SK-N-SH treated with all-trans-retinoic acid at 6 μM for 48 hours (cell line): Measurements from ENCODE around the gene RHBDD1.

Experiments
- ARNTL ChIP-seq: fragments of 450-650 bp; formaldehyde crosslinking; IDR thresholded peaks from 2 replicates; pipeline ENCODE4 v1.5.0; 2020; ENCODE audit warnings: low read depth, mild to moderate bottlenecking, moderate library complexity, borderline replicate concordance
- RARB ChIP-seq: fragments of 250-450 bp; sonication (Bioruptor Pico); IDR thresholded peaks from 2 replicates; pipeline ENCODE4 v1.8.0; 2021; ENCODE audit warnings: mild to moderate bottlenecking, moderate library complexity
- TOX ChIP-seq: fragments of 250-450 bp; sonication (Bioruptor Pico); IDR thresholded peaks from 2 replicates; pipeline ENCODE4 v1.8.0; 2021; ENCODE audit warnings: mild to moderate bottlenecking, moderate library complexity, borderline replicate concordance
- ZNF70 ChIP-seq: fragments of 450-650 bp; formaldehyde crosslinking; IDR thresholded peaks from 2 replicates; pipeline ENCODE4 v1.5.0; 2020; ENCODE audit warnings: mild to moderate bottlenecking, moderate library complexity
- TF ChIP-seq, protein P1 (sequence below): fragments of 250-450 bp; sonication (Bioruptor Pico); IDR thresholded peaks from 2 replicates; pipeline ENCODE4 v1.5.1; 2021; ENCODE audit warnings: mild to moderate bottlenecking, moderate library complexity

DNA sequence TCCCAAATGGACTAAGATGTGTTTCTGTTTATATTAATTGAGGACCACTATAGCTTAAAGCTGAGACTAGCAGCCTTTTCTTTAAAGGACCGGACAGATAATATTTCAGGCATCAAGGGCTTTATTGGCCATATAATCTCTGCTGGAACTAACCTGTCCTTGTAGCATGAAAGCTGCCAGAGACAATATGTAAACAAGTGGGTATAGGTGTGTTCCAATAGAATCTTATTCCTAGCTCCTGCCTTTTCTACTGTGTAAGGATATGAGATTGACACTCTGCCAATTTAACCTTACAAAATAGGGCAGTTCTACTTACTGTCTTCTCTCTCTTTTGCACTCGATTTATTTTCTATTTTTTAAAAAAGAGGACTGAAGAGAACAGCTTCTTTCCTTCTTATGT lies 74.0 kb downstream of the RHBDD1 start:
- no peak for TF ChIP-seq ZNF70
- TF ChIP-seq TOX (CRISPR knock-in tag) = no peak
- TF ChIP-seq RARB (CRISPR knock-in tag) = no peak
- TF ChIP-seq ARNTL (CRISPR knock-in tag) = no peak
- TF ChIP-seq, protein P1, sequence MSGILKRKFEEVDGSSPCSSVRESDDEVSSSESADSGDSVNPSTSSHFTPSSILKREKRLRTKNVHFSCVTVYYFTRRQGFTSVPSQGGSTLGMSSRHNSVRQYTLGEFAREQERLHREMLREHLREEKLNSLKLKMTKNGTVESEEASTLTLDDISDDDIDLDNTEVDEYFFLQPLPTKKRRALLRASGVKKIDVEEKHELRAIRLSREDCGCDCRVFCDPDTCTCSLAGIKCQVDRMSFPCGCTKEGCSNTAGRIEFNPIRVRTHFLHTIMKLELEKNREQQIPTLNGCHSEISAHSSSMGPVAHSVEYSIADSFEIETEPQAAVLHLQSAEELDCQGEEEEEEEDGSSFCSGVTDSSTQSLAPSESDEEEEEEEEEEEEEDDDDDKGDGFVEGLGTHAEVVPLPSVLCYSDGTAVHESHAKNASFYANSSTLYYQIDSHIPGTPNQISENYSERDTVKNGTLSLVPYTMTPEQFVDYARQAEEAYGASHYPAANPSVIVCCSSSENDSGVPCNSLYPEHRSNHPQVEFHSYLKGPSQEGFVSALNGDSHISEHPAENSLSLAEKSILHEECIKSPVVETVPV (CRISPR knock-in tag) = no peak
